ENCODE measurements around the gene TRAF3IP1. TPM values are rescaled to one million over a fixed set of nuclear protein-coding genes. Genes with fewer than 3 reads are reported as not detected.

TRAF3IP1 gene
- total RNA-seq, 1 donor from 2014 or later, result 15.1 TPM

- TF ChIP-seq, protein P1, sequence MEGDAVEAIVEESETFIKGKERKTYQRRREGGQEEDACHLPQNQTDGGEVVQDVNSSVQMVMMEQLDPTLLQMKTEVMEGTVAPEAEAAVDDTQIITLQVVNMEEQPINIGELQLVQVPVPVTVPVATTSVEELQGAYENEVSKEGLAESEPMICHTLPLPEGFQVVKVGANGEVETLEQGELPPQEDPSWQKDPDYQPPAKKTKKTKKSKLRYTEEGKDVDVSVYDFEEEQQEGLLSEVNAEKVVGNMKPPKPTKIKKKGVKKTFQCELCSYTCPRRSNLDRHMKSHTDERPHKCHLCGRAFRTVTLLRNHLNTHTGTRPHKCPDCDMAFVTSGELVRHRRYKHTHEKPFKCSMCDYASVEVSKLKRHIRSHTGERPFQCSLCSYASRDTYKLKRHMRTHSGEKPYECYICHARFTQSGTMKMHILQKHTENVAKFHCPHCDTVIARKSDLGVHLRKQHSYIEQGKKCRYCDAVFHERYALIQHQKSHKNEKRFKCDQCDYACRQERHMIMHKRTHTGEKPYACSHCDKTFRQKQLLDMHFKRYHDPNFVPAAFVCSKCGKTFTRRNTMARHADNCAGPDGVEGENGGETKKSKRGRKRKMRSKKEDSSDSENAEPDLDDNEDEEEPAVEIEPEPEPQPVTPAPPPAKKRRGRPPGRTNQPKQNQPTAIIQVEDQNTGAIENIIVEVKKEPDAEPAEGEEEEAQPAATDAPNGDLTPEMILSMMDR (IDR thresholded peaks at IDR 0.05), result no peak
These were observed 108.5 kb downstream of the TRAF3IP1 start for GRCh38 chr2:238428866-238429265.

DNA sequence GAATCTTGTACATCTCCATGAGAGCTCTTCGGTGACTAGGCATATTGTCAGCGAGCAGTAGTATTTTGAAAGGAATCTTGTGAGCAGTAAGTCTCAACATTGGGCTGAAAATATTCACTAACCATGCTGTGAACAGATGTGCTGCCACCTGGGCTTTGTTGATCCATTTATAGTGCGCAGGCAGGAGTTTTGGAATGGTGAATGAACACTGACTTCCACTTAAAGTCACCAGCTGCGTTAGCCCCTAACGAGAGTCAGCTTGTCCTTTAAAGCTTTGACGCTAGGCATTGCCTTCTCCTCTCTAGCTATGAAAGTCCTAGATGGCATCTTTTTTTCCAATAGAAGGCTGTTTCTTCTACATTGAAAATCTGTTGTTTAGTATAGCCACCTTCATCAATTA, 110.5 kb downstream of the TRAF3IP1 start:
- Mint-ChIP-seq H3K4me3 (ENCODE audit: unreplicated experiment) (no peak overlapping the region), H3K4me1 (ENCODE audit: low read depth) (peaks cover 47% of the 10 kb centered on the region), H3K27me3 (ENCODE audit: low read depth) (no peaks in the 10 kb centered on the region), H3K27ac (ENCODE audit: unreplicated experiment) (no peak overlapping the region), H3K9me3 (ENCODE audit: low read depth) (peaks cover 9% of the 10 kb centered on the region), H3K36me3 (ENCODE audit: low read depth) (peaks cover 14% of the 10 kb centered on the region)
- DNase-seq (ENCODE audit: low spot score), result no peak
- TF ChIP-seq, protein P1 (IDR thresholded peaks at IDR 0.05), result no peak

More at GRCh38 chr2:238428866-238429265, 108.5 kb downstream of the TRAF3IP1 start:
- Mint-ChIP-seq H3K27ac (ENCODE audit: unreplicated experiment) (no peak overlapping the region), H3K9me3 (ENCODE audit: low read depth) (peaks cover 9% of the 10 kb centered on the region), H3K4me3 (ENCODE audit: unreplicated experiment) (peak overlapping the region; percentile 16), H3K27me3 (ENCODE audit: low read depth) (no peaks in the 10 kb centered on the region), H3K4me1 (ENCODE audit: low read depth) (peaks cover 39% of the 10 kb centered on the region), H3K36me3 (ENCODE audit: low read depth) (peaks cover 10% of the 10 kb centered on the region)
- DNase-seq (ENCODE audit: low spot score), result no peak

DNA sequence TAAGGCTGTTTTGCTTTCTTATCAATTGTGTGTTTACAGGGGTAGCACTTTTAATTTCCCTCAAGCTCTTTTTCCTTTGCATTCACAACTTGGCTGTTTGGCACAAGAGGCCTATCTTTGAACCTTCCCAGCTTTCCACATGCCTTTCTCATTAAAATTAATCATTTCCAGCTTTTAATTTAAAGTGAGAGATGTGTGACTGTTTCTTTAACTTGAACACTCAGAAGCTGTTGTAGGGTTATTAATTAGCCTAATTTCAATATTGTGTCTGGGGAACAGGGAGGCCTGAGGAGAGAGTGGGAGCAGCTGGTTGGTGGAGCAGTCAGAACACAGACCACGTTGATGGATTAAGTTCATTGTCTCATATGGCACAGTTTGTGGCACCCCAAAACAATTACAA, 111.1 kb downstream of the TRAF3IP1 start:
- DNase-seq (ENCODE audit: low spot score), result no peak
- Mint-ChIP-seq H3K9me3 (ENCODE audit: low read depth) (peaks cover 9% of the 10 kb centered on the region), H3K27ac (ENCODE audit: unreplicated experiment) (no peak overlapping the region), H3K4me1 (ENCODE audit: low read depth) (peaks cover 47% of the 10 kb centered on the region), H3K27me3 (ENCODE audit: low read depth) (no peaks in the 10 kb centered on the region), H3K36me3 (ENCODE audit: low read depth) (peaks cover 17% of the 10 kb centered on the region), H3K4me3 (ENCODE audit: unreplicated experiment) (no peak overlapping the region)
- TF ChIP-seq, protein P1 (IDR thresholded peaks at IDR 0.05), result no peak

DNA sequence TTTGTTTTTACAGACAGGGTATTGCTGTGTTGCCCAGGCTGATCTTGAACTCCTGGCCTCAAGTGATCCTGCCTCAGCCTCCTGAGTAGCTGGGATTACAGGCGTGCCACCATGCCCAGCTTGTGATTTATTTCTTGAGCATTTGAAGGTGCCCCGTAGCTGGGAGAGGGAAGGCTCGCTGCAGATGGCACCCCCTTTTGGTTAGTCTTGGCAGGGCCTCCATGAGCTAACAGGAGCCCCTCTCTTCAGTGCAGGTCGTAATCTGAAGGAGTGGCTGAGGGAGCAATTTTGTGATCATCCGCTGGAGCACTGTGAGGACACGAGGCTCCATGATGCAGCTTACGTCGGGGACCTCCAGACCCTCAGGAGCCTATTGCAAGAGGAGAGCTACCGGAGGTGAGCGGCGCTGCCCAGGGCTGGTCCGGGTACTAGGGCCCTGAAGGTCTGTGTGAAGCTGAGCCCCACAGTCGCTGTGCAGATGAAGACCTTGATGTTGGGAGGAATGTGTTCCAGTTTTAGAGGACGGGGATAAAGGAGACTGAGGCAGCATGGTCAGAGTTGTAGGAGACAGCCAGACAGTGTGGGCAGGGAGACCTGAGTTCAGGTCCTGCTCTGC, 113.1 kb downstream of the TRAF3IP1 start:
- Mint-ChIP-seq H3K9me3 (ENCODE audit: low read depth) (peaks cover 9% of the 10 kb centered on the region), H3K4me3 (ENCODE audit: unreplicated experiment) (no peak overlapping the region), H3K4me1 (ENCODE audit: low read depth) (peaks cover 40% of the 10 kb centered on the region), H3K27ac (ENCODE audit: unreplicated experiment) (peak overlapping the region; percentile 78), H3K27me3 (ENCODE audit: low read depth) (no peaks in the 10 kb centered on the region), H3K36me3 (ENCODE audit: low read depth) (peaks cover 24% of the 10 kb centered on the region)
- no peak for DNase-seq (ENCODE audit: low spot score)
- TF ChIP-seq, protein P1 (IDR thresholded peaks at IDR 0.05), result peak; percentile 30

GRCh38 chr2:238433941-238434845, 113.9 kb downstream of the TRAF3IP1 start:
- no peak for DNase-seq (ENCODE audit: low spot score)
- Mint-ChIP-seq H3K4me1 (ENCODE audit: low read depth) (peaks cover 41% of the 10 kb centered on the region), H3K36me3 (ENCODE audit: low read depth) (peaks cover 26% of the 10 kb centered on the region), H3K27me3 (ENCODE audit: low read depth) (no peaks in the 10 kb centered on the region), H3K4me3 (ENCODE audit: unreplicated experiment) (no peak overlapping the region), H3K9me3 (ENCODE audit: low read depth) (peaks cover 9% of the 10 kb centered on the region), H3K27ac (ENCODE audit: unreplicated experiment) (peak overlapping the region; percentile 97)
- TF ChIP-seq, protein P1 (IDR thresholded peaks at IDR 0.05), result no peak
